ENCODE results near the gene ADSS1.

The ADSS1 gene

GRCh38 chr14:104739546-104740516, 15.8 kb downstream of the ADSS1 start:
- H3K27ac ChIP-seq: peak overlapping the region; percentile 37
- ChIA-PET POLR2A (ENCODE audit: low non-redundant PET) (no interaction called here), CTCF (interaction anchor here (1.1 kb wide), 1 partner anchor 92 kb away, joined by 4 read pairs; no protein-coding TSS in a partner anchor)
- no peak for TF ChIP-seq CTCF (conservative IDR thresholded peaks at IDR 0.05; ENCODE audit: low read depth)
- DNase-seq (ENCODE audit: low spot score): no peak

- no peak for DNase-seq (ENCODE audit: low spot score)
- H3K27ac ChIP-seq: peak overlapping the region; percentile 94; the same call in 1 of the 2 replicates
- ChIA-PET POLR2A (ENCODE audit: low non-redundant PET) (no interaction called here), CTCF (no interaction called here)
- no peak for TF ChIP-seq CTCF (conservative IDR thresholded peaks at IDR 0.05; ENCODE audit: low read depth)
Measured at GRCh38 chr14:104741108-104741802, 17.2 kb downstream of the ADSS1 start.

GRCh38 chr14:104741803-104742251, 17.8 kb downstream of the ADSS1 start:
- H3K27ac ChIP-seq: peak overlapping the region; percentile 94
- DNase-seq (ENCODE audit: low spot score): no peak
- CTCF ChIA-PET: no interaction called here
- no peak for TF ChIP-seq CTCF (conservative IDR thresholded peaks at IDR 0.05; ENCODE audit: low read depth)
- POLR2A ChIA-PET (ENCODE audit: low non-redundant PET): no interaction called here

- H3K27ac ChIP-seq: peak overlapping the region; percentile 94
- no peak for TF ChIP-seq CTCF (conservative IDR thresholded peaks at IDR 0.05; ENCODE audit: low read depth)
- ChIA-PET POLR2A (ENCODE audit: low non-redundant PET) (no interaction called here), CTCF (no interaction called here)
- DNase-seq (ENCODE audit: low spot score): no peak
Measured at GRCh38 chr14:104742586-104743455, 18.8 kb downstream of the ADSS1 start.

GRCh38 chr14:104743461-104744380, 19.7 kb downstream of the ADSS1 start:
- no peak for DNase-seq (ENCODE audit: low spot score)
- ChIA-PET CTCF (no interaction called here), POLR2A (ENCODE audit: low non-redundant PET) (no interaction called here)
- peak overlapping the region; percentile 94 for H3K27ac ChIP-seq
- TF ChIP-seq CTCF (conservative IDR thresholded peaks at IDR 0.05; ENCODE audit: low read depth): no peak

All from RWPE1 (cell line).